Keratinocyte (primary cell): ENCODE data around the gene SLC25A28. TPM values are rescaled to one million over a fixed set of nuclear protein-coding genes. Genes with fewer than 3 reads are reported as not detected.

ENCODE experiments used
- DNase-seq: peaks from one replicate; pipeline ENCODE4 v3.0.0-alpha.2; 2011; ENCODE audit warnings: low read depth, missing footprints, low spot score
- FAIRE-seq: peaks from 2 replicates; lab custom pipeline; 2011; peaks lifted over from hg19 to GRCh38; lab: Jason Lieb, UNC
- H2AFZ ChIP-seq: 2 replicates; pipeline ENCODE4 v1.6.0; 2012; ENCODE audit warnings: low read length, control low read depth, inconsistent platforms; ENCODE audit not compliant: control insufficient read depth
- H3K27ac ChIP-seq: 2 replicates; pipeline ENCODE4 v1.5.1; 2011; ENCODE audit warnings: low read length; ENCODE audit not compliant: control insufficient read depth, insufficient read depth
- H3K27me3 ChIP-seq: 3 replicates; pipeline ENCODE4 v1.6.0; 2011; ENCODE audit warnings: low read length; ENCODE audit not compliant: control insufficient read depth, insufficient read depth; ENCODE audit errors: extremely low read depth
- H3K36me3 ChIP-seq, 2 experiments: 2 replicates in 1 of 2; 3 replicates in 1 of 2; pipeline ENCODE4 v1.5.1; 2011; ENCODE audit warnings: low read length in 2 of 2, mild to moderate bottlenecking in 1 of 2; ENCODE audit not compliant: control insufficient read depth in 2 of 2, insufficient read depth in 2 of 2; ENCODE audit errors: extremely low read depth in 1 of 2
- H3K4me1 ChIP-seq: 3 replicates; pipeline ENCODE4 v1.5.1; 2011; ENCODE audit warnings: low read length; ENCODE audit not compliant: control insufficient read depth, insufficient read depth; ENCODE audit errors: extremely low read depth
- H3K4me2 ChIP-seq: 3 replicates; pipeline ENCODE4 v1.6.0; 2011; ENCODE audit warnings: low read depth, low read length; ENCODE audit not compliant: control insufficient read depth, insufficient read depth; ENCODE audit errors: extremely low read depth
- H3K4me3 ChIP-seq, 3 experiments: fragments of 200-600 bp in 1 of 3; sonication (generic) in 1 of 3; 2 replicates in 2 of 3; 3 replicates in 1 of 3; pipeline ENCODE4 v1.5.1; 2011 to 2016; ENCODE audit warnings: low read length in 3 of 3, mild to moderate bottlenecking in 3 of 3, control low read depth in 2 of 3, inconsistent platforms in 1 of 3, low read depth in 1 of 3, mixed read lengths in 1 of 3, mixed run types in 1 of 3, moderate library complexity in 1 of 3; ENCODE audit not compliant: control insufficient read depth in 2 of 3, insufficient read depth in 2 of 3; ENCODE audit errors: extremely low read depth in 1 of 3
- H3K79me2 ChIP-seq: 2 replicates; pipeline ENCODE4 v1.6.0; 2012; ENCODE audit warnings: low read length; ENCODE audit not compliant: control insufficient read depth, insufficient read depth
- H3K9ac ChIP-seq: 3 replicates; pipeline ENCODE4 v1.6.0; 2011; ENCODE audit warnings: low read length; ENCODE audit not compliant: control insufficient read depth, insufficient read depth; ENCODE audit errors: extremely low read depth
- H3K9me1 ChIP-seq: 3 replicates; pipeline ENCODE4 v1.6.0; 2011; ENCODE audit warnings: low read length; ENCODE audit not compliant: control insufficient read depth, insufficient read depth; ENCODE audit errors: extremely low read depth
- H3K9me3 ChIP-seq: 2 replicates; pipeline ENCODE4 v1.5.1; 2012; ENCODE audit warnings: low read depth, low read length; ENCODE audit not compliant: control insufficient read depth
- H4K20me1 ChIP-seq: 3 replicates; pipeline ENCODE4 v1.6.0; 2011; ENCODE audit warnings: low read length; ENCODE audit not compliant: control insufficient read depth, insufficient read depth; ENCODE audit errors: extremely low read depth
- EZH2 ChIP-seq: IDR thresholded peaks from one replicate; pipeline ENCODE4 v1.6.1; 2012; ENCODE audit warnings: inconsistent platforms, mild to moderate bottlenecking, low read length, moderate library complexity
- dilution Hi-C: fragments of 300-500 bp; cut with MboI; formaldehyde crosslinking; loops from one replicate; pipeline ENCODE4 v1.7.0; 2020; ENCODE audit warnings: low sequenced_read_pairs; ENCODE audit not compliant: extremely low pct_ligation_motif_present
- polyA plus RNA-seq, 5 experiments: library from polyadenylated mRNA; depleted of rRNA in 3 of 5; stranded (reverse) in 3 of 5; stranded (forward) in 1 of 5; unstranded in 1 of 5; fragments of >200 nt; gene quantifications; 1 replicate in 1 of 5; 2 replicates in 3 of 5; 3 replicates in 1 of 5; pipeline versions ENCODE4 v1.2.1 to v1.2.3, GENCODE V29; 2011 to 2012; ENCODE audit warnings: missing spikeins in 2 of 5, low read depth in 1 of 5, low replicate concordance in 1 of 5
- TF ChIP-seq, protein P1 (sequence below), 3 experiments: IDR thresholded peaks in 1 of 3; conservative IDR thresholded peaks in 1 of 3; optimal IDR thresholded peaks in 1 of 3; 2 replicates in 2 of 3; 3 replicates in 1 of 3; pipeline versions ENCODE3 to v1.5.1; 2011; ENCODE audit warnings: low read length in 3 of 3, mild to moderate bottlenecking in 3 of 3, moderate library complexity in 2 of 3, control low read depth in 1 of 3, inconsistent platforms in 1 of 3; ENCODE audit not compliant: insufficient read depth in 2 of 3; ENCODE audit errors: extremely low read depth in 1 of 3

Gene SLC25A28
- polyA plus RNA-seq, 1 donor (not counting 4 experiments of a cell fraction or from before 2014, with no cell fraction given), result 52.3 TPM

DNA sequence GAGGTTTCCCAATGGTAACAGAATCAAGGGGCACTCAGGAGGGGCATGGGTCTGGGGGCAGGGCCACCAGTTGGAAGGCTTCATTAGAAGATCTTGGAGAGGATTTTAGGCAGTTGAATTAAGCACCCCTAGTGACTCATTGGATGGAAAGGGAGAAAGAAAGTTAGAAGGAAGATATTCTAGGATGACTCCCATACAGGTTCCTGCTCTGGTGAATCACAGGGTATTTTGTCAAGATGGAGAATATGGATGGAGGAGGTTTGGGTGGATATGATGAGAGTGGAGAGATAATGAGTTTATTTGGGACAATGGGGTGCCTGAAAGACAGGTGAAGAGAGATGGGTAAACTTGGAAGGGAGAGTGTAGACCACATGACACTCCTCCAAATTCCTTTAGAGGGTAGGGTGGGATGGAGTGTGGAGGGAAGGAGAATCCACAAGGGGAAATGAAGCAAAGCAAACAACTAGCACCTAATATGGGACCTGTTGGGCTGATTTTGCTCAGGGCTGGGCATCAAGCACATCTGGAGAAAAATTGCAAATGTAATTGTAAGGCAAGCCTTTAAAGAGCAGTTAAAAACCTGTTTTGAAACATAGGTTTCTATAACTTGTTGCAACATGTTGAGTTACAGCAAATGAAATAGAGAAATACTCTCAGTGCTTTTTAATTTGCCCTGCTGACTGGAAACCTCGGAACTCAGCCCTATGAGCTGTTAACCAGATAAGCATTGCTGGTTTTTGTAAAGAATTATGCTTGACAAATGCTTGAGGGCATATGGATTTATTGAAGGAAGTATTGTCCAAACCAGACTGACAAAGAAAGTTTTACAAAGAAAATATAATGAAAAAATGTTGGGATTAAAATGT, 36.2 kb upstream of the SLC25A28 start:
- dilution Hi-C loops, result no loop called here
- peak; percentile 71 for DNase-seq
- peaks cover 22% of the 10 kb centered on the region for H3K79me2 ChIP-seq
- TF ChIP-seq, protein P1, sequence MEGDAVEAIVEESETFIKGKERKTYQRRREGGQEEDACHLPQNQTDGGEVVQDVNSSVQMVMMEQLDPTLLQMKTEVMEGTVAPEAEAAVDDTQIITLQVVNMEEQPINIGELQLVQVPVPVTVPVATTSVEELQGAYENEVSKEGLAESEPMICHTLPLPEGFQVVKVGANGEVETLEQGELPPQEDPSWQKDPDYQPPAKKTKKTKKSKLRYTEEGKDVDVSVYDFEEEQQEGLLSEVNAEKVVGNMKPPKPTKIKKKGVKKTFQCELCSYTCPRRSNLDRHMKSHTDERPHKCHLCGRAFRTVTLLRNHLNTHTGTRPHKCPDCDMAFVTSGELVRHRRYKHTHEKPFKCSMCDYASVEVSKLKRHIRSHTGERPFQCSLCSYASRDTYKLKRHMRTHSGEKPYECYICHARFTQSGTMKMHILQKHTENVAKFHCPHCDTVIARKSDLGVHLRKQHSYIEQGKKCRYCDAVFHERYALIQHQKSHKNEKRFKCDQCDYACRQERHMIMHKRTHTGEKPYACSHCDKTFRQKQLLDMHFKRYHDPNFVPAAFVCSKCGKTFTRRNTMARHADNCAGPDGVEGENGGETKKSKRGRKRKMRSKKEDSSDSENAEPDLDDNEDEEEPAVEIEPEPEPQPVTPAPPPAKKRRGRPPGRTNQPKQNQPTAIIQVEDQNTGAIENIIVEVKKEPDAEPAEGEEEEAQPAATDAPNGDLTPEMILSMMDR (optimal IDR thresholded peaks at IDR 0.05 in 1 of 3, IDR thresholded peaks at IDR 0.05 in 1 of 3, conservative IDR thresholded peaks at IDR 0.05 in 1 of 3; ENCODE audit: extremely low read depth in 1 of 3, insufficient read depth in 2 of 3, low read length in 3 of 3), result no peak
- no peak for TF ChIP-seq EZH2
- H3K4me1 ChIP-seq, result peaks cover 59% of the 10 kb centered on the region
- H3K9me1 ChIP-seq, result no peaks in the 10 kb centered on the region
- H3K36me3 ChIP-seq, result no peaks in the 10 kb centered on the region
- no peaks in the 10 kb centered on the region for H4K20me1 ChIP-seq
- H3K27me3 ChIP-seq, result no peaks in the 10 kb centered on the region
- H3K4me3 ChIP-seq, result peak overlapping the region in 2 of 3 experiments; percentile 30 to 48
- H3K9me3 ChIP-seq, result no peaks in the 10 kb centered on the region
- FAIRE-seq, result peak; percentile 91
- peak overlapping the region; percentile 79 for H3K4me2 ChIP-seq
- peak overlapping the region; percentile 98 for H3K27ac ChIP-seq
- no peak overlapping the region for H2AFZ ChIP-seq
- H3K9ac ChIP-seq, result peak overlapping the region; percentile 67

DNA sequence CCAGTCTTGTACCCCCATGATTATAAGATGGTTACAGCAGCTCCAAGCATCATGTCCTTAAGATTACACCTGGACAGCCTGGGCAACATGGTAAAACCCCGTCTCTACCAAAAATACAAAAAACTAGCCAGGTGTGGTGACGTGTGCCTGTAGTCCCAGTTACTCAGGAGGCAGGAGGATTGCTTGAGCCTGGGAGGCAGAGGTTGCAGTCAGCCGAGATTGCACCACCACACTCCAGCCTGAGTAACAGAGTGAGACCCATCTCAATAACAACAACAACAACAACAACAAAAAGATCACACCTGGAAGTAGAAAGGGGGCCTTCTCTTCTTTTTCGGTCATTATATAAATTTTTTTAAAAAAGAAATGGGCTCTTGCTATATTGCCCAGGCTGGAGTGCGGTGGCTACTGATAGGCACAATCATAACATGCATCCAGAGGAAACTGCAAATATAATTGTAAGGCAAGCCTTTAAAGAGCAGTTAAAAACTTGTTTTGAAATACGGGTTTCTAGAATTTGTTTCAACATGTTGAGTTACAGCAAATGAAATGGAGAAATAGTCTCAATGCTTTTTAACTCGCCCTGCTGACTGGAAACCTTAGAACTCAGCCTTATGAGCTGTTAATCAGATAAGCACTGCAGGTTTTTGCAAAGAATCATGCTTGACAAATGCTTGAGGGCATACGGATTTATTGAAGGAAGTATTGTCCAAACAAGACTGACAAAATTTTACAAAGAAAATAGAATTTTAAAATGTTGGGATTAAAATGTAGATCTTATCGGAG, 34.3 kb upstream of the SLC25A28 start:
- no peaks in the 10 kb centered on the region for H3K27me3 ChIP-seq
- H3K9ac ChIP-seq, result peak overlapping the region; percentile 42
- H3K4me3 ChIP-seq, result no peak overlapping the region
- H3K9me3 ChIP-seq, result no peaks in the 10 kb centered on the region
- dilution Hi-C loops, result no loop called here
- no peak for TF ChIP-seq EZH2
- TF ChIP-seq, protein P1 (optimal IDR thresholded peaks at IDR 0.05 in 1 of 3, IDR thresholded peaks at IDR 0.05 in 1 of 3, conservative IDR thresholded peaks at IDR 0.05 in 1 of 3; ENCODE audit: extremely low read depth in 1 of 3, insufficient read depth in 2 of 3, low read length in 3 of 3), result no peak
- no peaks in the 10 kb centered on the region for H3K36me3 ChIP-seq
- no peaks in the 10 kb centered on the region for H3K9me1 ChIP-seq
- no peaks in the 10 kb centered on the region for H4K20me1 ChIP-seq
- peak overlapping the region; percentile 79 for H3K4me2 ChIP-seq
- peak overlapping the region; percentile 15 for H2AFZ ChIP-seq
- DNase-seq (peak; percentile 80), FAIRE-seq (peak; percentile 81)
- H3K79me2 ChIP-seq, result peaks cover 8% of the 10 kb centered on the region
- H3K27ac ChIP-seq, result peak overlapping the region; percentile 98
- peaks cover 50% of the 10 kb centered on the region for H3K4me1 ChIP-seq
